GM18867 (cell line): ENCODE measurements around the gene CIT.
A peak's percentile ranks its signal among the peaks of the same experiment; 100 is the strongest.

Experiments used
- ATAC-seq: cut with Tn5 transposase; IDR thresholded peaks from one replicate; pipeline ENCODE4 v1.9.1; 2021; ENCODE audit warnings: mild to moderate bottlenecking, moderate library complexity; ENCODE audit not compliant: unreplicated experiment

The CIT gene

GRCh38 chr12:119681728-119682638, 195.1 kb downstream of the CIT start:
- ATAC-seq, result peak; percentile 55

GRCh38 chr12:119681111-119681510, 196.0 kb downstream of the CIT start:
- no peak for ATAC-seq

- ATAC-seq, result no peak
Measured at GRCh38 chr12:119679490-119679889, 197.6 kb downstream of the CIT start.

GRCh38 chr12:119679081-119679480, 198.0 kb downstream of the CIT start:
- no peak for ATAC-seq

- no peak for ATAC-seq
Measured at GRCh38 chr12:119678459-119678858, 198.7 kb downstream of the CIT start.

- ATAC-seq, result no peak
Measured at GRCh38 chr12:119676573-119676972, 200.5 kb downstream of the CIT start.

- no peak for ATAC-seq
Measured at GRCh38 chr12:119676022-119676421, 201.1 kb downstream of the CIT start.

GRCh38 chr12:119674560-119674959, 202.6 kb downstream of the CIT start:
- ATAC-seq, result no peak

GRCh38 chr12:119673634-119674033, 203.5 kb downstream of the CIT start:
- no peak for ATAC-seq

- ATAC-seq, result no peak
Measured at GRCh38 chr12:119672194-119672593, 204.9 kb downstream of the CIT start.

- ATAC-seq, result no peak
Measured at GRCh38 chr12:119671070-119671469, 206.1 kb downstream of the CIT start.

GRCh38 chr12:119669744-119670472, 207.2 kb downstream of the CIT start:
- ATAC-seq, result no peak

- no peak for ATAC-seq
Measured at GRCh38 chr12:119668324-119668841, 208.7 kb downstream of the CIT start.

- ATAC-seq, result peak; percentile 95
Measured at GRCh38 chr12:119667577-119668323, 209.4 kb downstream of the CIT start, which contains the start of gene PRKAB1. PRKAB1 (plus strand) TSS chr12:119668133; CDS start chr12:119668245, 112 bp downstream.

GRCh38 chr12:119666900-119667576, 210.1 kb downstream of the CIT start:
- peak; percentile 3 for ATAC-seq

- ATAC-seq, result no peak
Measured at GRCh38 chr12:119666226-119666795, 210.8 kb downstream of the CIT start.

GRCh38 chr12:119665164-119665929, 211.8 kb downstream of the CIT start:
- ATAC-seq, result no peak

- ATAC-seq, result no peak
Measured at GRCh38 chr12:119664642-119665041, 212.5 kb downstream of the CIT start.

GRCh38 chr12:119661882-119662281, 215.2 kb downstream of the CIT start:
- ATAC-seq, result no peak
